Measurements from ENCODE around the gene SBF1. TPM values are rescaled to one million over a fixed set of nuclear protein-coding genes. Genes with fewer than 3 reads are reported as not detected.

SBF1 gene
- polyA plus RNA-seq, 1 donor from 2014 or later = 58.9 TPM

- Histone ChIP-seq H3K36me3 (ENCODE audit: insufficient read depth, low read length) (no peaks in the 10 kb centered on the region), H3K27me3 (ENCODE audit: insufficient read depth, low read depth, low read length) (no peaks in the 10 kb centered on the region), H3K9ac (ENCODE audit: low read length) (no peak overlapping the region), H3K27ac (ENCODE audit: low read length) (no peak overlapping the region), H4K20me1 (ENCODE audit: insufficient read depth) (no peaks in the 10 kb centered on the region), H3K4me3 (ENCODE audit: low read length) (no peak overlapping the region), H3K4me2 (ENCODE audit: low read length) (no peak overlapping the region), H3K9me2 (ENCODE audit: insufficient read depth, low read length) (no peaks in the 10 kb centered on the region), H3K9me3 (ENCODE audit: low read length) (no peaks in the 10 kb centered on the region), H3K79me2 (replicated peaks; ENCODE audit: insufficient read depth, low read length) (no peaks in the 10 kb centered on the region), H2AFZ (ENCODE audit: low read depth, low read length) (no peak overlapping the region), H3F3A (ENCODE audit: insufficient read depth, low read length, poor library complexity, severe bottlenecking) (no peaks in the 10 kb centered on the region)
- TF ChIP-seq POLR2AphosphoS5 (IDR thresholded peaks at IDR 0.05) = no peak
Measured at GRCh38 chr22:50459016-50459415, 15.8 kb downstream of the SBF1 start.

GRCh38 chr22:50456466-50457234 lies 18.2 kb downstream of the SBF1 start:
- H4K20me1 ChIP-seq (ENCODE audit: insufficient read depth) = no peaks in the 10 kb centered on the region
- no peaks in the 10 kb centered on the region for H3K27me3 ChIP-seq (ENCODE audit: insufficient read depth, low read depth, low read length)
- H3K4me2 ChIP-seq (ENCODE audit: low read length) = no peak overlapping the region
- no peak overlapping the region for H3K9ac ChIP-seq (ENCODE audit: low read length)
- H2AFZ ChIP-seq (ENCODE audit: low read depth, low read length) = no peak overlapping the region
- H3K79me2 ChIP-seq (replicated peaks; ENCODE audit: insufficient read depth, low read length) = no peaks in the 10 kb centered on the region
- no peaks in the 10 kb centered on the region for H3F3A ChIP-seq (ENCODE audit: insufficient read depth, low read length, poor library complexity, severe bottlenecking)
- no peaks in the 10 kb centered on the region for H3K9me3 ChIP-seq (ENCODE audit: low read length)
- no peak overlapping the region for H3K4me3 ChIP-seq (ENCODE audit: low read length)
- no peaks in the 10 kb centered on the region for H3K9me2 ChIP-seq (ENCODE audit: insufficient read depth, low read length)
- no peaks in the 10 kb centered on the region for H3K36me3 ChIP-seq (ENCODE audit: insufficient read depth, low read length)
- no peak for TF ChIP-seq MXI1 (conservative IDR thresholded peaks at IDR 0.05; ENCODE audit: poor library complexity, severe bottlenecking)
- TF ChIP-seq EP300 (conservative IDR thresholded peaks at IDR 0.05; ENCODE audit: poor library complexity, severe bottlenecking) = no peak
- peak; percentile 22 for TF ChIP-seq RAD21 (conservative IDR thresholded peaks at IDR 0.05)
- no peak for TF ChIP-seq POLR2AphosphoS5 (IDR thresholded peaks at IDR 0.05)
- TF ChIP-seq SMC3 (conservative IDR thresholded peaks at IDR 0.05; ENCODE audit: poor library complexity) = no peak
- no peak for TF ChIP-seq REST (IDR thresholded peaks at IDR 0.05; ENCODE audit: borderline replicate concordance)
- TF ChIP-seq TAF1 (IDR thresholded peaks at IDR 0.05; ENCODE audit: low read depth) = no peak
- TF ChIP-seq CTCF (IDR thresholded peaks at IDR 0.05; ENCODE audit: poor library complexity, severe bottlenecking) = peak; percentile 49
- no peak for TF ChIP-seq EZH2 (IDR thresholded peaks at IDR 0.05; ENCODE audit: borderline replicate concordance, insufficient read depth, low read length, poor library complexity, severe bottlenecking)
- no peak overlapping the region for H3K27ac ChIP-seq (ENCODE audit: low read length)
